ENCODE results near the gene PUSL1. TPM values are rescaled to one million over a fixed set of nuclear protein-coding genes. Genes with fewer than 3 reads are reported as not detected.

Gene PUSL1
- total RNA-seq, 1 experiment from 2014 or later, result 18.9 TPM

DNA sequence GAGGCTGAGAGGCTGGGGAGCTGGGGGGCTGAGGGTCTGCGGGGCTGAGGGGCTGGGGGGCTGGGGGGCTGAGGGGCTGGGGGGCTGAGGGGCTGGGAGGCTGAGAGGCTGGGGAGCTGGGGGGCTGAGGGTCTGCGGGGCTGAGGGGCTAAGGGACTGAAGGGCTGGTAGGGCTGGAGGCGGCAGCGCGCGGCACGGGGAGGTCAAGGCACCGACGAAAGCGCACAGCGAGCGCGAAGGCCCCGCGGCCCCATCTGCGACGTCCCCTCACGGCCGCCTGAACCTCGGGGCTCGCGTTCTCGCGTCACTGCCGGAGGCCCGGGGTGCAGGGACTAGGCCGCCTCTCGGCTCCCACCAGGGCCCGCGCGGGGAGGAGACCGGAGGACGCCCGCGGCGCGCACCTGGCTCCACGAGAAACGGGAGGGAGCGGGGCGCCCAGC is 15.7 kb downstream of the PUSL1 start:
- DNase-seq, result no peak
- H3K9me2 ChIP-seq (ENCODE audit: insufficient read depth), result no peaks in the 10 kb centered on the region
- TF ChIP-seq, protein P1, sequence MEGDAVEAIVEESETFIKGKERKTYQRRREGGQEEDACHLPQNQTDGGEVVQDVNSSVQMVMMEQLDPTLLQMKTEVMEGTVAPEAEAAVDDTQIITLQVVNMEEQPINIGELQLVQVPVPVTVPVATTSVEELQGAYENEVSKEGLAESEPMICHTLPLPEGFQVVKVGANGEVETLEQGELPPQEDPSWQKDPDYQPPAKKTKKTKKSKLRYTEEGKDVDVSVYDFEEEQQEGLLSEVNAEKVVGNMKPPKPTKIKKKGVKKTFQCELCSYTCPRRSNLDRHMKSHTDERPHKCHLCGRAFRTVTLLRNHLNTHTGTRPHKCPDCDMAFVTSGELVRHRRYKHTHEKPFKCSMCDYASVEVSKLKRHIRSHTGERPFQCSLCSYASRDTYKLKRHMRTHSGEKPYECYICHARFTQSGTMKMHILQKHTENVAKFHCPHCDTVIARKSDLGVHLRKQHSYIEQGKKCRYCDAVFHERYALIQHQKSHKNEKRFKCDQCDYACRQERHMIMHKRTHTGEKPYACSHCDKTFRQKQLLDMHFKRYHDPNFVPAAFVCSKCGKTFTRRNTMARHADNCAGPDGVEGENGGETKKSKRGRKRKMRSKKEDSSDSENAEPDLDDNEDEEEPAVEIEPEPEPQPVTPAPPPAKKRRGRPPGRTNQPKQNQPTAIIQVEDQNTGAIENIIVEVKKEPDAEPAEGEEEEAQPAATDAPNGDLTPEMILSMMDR (conservative IDR thresholded peaks at IDR 0.05), result no peak
- no peak for TF ChIP-seq EZH2 (IDR thresholded peaks at IDR 0.05; ENCODE audit: low read depth)
- intact Hi-C loops (cut with micrococcal nuclease; ENCODE audit: unreplicated experiment), result no loop called here
- ChIA-PET CTCF (interaction anchor here (0.6 kb wide), 1 partner anchor 295 kb away, joined by 3 read pairs; no protein-coding TSS in a partner anchor), POLR2A (ENCODE audit: unreplicated experiment) (no interaction called here)
- H4K20me1 ChIP-seq (ENCODE audit: insufficient read depth), result peaks cover 40% of the 10 kb centered on the region
- peak overlapping the region; percentile 62 for H3K4me2 ChIP-seq
- H3K4me3 ChIP-seq, result peak overlapping the region; percentile 87
- H3K27me3 ChIP-seq (ENCODE audit: insufficient read depth, low read depth), result no peaks in the 10 kb centered on the region
- no peaks in the 10 kb centered on the region for H3K9me3 ChIP-seq (ENCODE audit: insufficient read depth, low read depth)
- H3K4me1 ChIP-seq (replicated peaks; ENCODE audit: insufficient read depth), result peaks cover 16% of the 10 kb centered on the region
- no TSS peak for BruUV-seq (replicated peaks)
- no peak overlapping the region for H3K27ac ChIP-seq
- H2AFZ ChIP-seq, result no peak overlapping the region
- H3K36me3 ChIP-seq (ENCODE audit: low read depth), result no peaks in the 10 kb centered on the region
- peaks cover 34% of the 10 kb centered on the region; the same call in 1 of the 2 replicates for H3F3A ChIP-seq (ENCODE audit: insufficient read depth, low read depth)
- peaks cover 71% of the 10 kb centered on the region for H3K79me2 ChIP-seq (ENCODE audit: low read depth)

DNA sequence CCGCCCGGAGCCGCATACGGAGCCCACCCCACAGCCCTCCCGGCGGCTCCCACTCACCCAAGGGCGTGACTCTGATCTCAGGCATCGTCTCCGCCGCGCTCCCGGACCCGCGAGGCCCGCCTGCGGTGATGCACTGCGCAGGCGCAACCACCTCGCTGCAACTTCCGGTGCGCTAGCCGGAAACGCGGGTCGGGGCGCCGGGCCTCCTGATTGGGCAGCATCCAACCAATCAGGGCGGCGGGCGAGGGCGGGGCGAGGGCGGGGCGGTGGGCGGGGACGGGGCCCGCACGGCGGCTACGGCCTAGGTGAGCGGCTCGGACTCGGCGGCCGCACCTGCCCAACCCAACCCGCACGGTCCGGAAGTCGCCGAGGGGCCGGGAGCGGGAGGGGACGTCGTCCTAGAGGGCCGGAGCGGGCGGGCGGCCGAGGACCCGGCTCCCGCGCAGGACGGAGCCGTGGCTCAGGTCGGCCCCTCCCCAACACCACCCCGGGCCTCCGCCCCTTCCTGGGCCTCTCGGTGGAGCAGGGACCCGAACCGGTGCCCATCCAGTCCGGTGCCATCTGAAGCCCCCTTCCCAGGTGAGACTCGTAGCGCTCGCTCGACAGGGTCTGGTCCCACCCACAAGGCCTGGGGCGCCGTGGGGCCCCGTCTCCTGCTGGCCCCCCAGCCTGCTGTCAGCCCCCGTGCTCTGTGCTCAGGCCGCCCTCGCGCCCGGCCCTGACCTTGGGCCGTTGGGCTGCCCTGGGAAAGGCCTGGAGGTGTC is 16.3 kb downstream of the PUSL1 start, which contains the start of the genes CPTP and INTS11:
Gene CPTP (plus strand): TSS at position 279 of the 764 bp plus-strand sequence. CDS start 2,109 bp downstream, outside the sequence.
Gene INTS11 (minus strand): TSS at position 137 of the 764 bp plus-strand sequence. CDS start 52 bp downstream, at position 85.
- Histone ChIP-seq H3K9me3 (ENCODE audit: insufficient read depth, low read depth) (no peaks in the 10 kb centered on the region), H3F3A (ENCODE audit: insufficient read depth, low read depth) (peaks cover 32% of the 10 kb centered on the region; the same call in 1 of the 2 replicates), H2AFZ (peak within 1 kb of the TSS; percentile 80; the same call in 1 of the 2 replicates), H3K4me3 (peak within 1 kb of the TSS; percentile 87), H3K9me2 (ENCODE audit: insufficient read depth) (no peaks in the 10 kb centered on the region), H3K27me3 (ENCODE audit: insufficient read depth, low read depth) (no peaks in the 10 kb centered on the region), H3K79me2 (ENCODE audit: low read depth) (peaks cover 67% of the 10 kb centered on the region), H3K4me1 (replicated peaks; ENCODE audit: insufficient read depth) (peaks cover 15% of the 10 kb centered on the region), H3K36me3 (ENCODE audit: low read depth) (no peaks in the 10 kb centered on the region), H3K27ac (peak within 1 kb of the TSS; percentile 73), H4K20me1 (ENCODE audit: insufficient read depth) (peaks cover 35% of the 10 kb centered on the region), H3K4me2 (peak within 1 kb of the TSS; percentile 96)
- peak; percentile 78 to 92 for DNase-seq
- TF ChIP-seq, protein P1 (conservative IDR thresholded peaks at IDR 0.05), result no peak
- no peak for TF ChIP-seq EZH2 (IDR thresholded peaks at IDR 0.05; ENCODE audit: low read depth)
- ChIA-PET POLR2A (ENCODE audit: unreplicated experiment) (interaction anchor here (0.6 kb wide), 1 partner anchor 13 kb away, joined by 3 read pairs; no protein-coding TSS in a partner anchor), CTCF (interaction anchor here (0.6 kb wide), 1 partner anchor 294 kb away, joined by 3 read pairs; no protein-coding TSS in a partner anchor)
- intact Hi-C loops (cut with micrococcal nuclease; ENCODE audit: unreplicated experiment), result no loop called here
- BruUV-seq (replicated peaks), result TSS peak; percentile 63

DNA sequence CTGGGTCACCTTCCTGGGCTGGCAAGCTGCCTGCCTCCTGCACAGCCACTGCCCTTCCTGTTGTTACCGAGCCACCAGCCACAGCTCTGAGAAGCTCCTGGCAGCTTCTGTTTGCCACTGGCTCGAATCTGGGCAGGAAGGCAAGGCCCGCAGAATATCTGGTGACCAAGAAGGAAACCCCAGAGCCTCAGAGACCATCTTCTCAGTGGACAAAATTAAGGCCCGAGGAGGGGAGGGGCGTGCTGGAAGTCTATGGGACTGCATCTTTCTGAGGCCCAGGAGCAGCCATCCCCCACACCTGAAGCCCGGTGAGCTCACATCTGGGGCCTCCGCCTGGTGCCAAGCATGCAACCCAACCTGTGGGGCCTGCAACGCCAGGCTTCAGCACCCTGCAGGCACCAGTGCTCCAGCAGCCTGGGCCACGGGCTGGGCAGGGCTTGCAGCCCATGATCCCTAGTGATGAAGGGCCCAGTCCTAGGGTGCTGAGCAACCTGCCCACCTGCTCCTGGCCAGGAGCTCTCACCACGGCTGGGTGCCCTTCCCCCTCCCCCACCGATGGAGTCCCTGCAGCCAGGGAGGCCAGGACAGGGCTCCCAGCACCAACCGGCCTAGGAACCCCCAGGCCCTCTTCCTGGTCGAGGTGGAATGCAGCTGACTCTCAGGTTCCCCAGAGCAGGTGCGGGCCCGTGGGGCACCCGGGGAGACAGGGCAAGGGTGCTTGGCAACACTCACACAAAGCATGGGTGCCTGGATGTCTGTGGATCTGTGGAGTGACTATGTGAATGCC is 17.1 kb downstream of the PUSL1 start:
- peak; percentile 50 to 61 for DNase-seq
- Histone ChIP-seq H3K9me2 (ENCODE audit: insufficient read depth) (no peaks in the 10 kb centered on the region), H4K20me1 (ENCODE audit: insufficient read depth) (peaks cover 28% of the 10 kb centered on the region), H3K27ac (peak overlapping the region; percentile 73), H3K4me3 (peak overlapping the region; percentile 87), H3F3A (ENCODE audit: insufficient read depth, low read depth) (peaks cover 36% of the 10 kb centered on the region; the same call in 1 of the 2 replicates), H3K9me3 (ENCODE audit: insufficient read depth, low read depth) (no peaks in the 10 kb centered on the region), H3K27me3 (ENCODE audit: insufficient read depth, low read depth) (no peaks in the 10 kb centered on the region), H2AFZ (peak overlapping the region; percentile 80; the same call in 1 of the 2 replicates), H3K36me3 (ENCODE audit: low read depth) (no peaks in the 10 kb centered on the region), H3K79me2 (ENCODE audit: low read depth) (peaks cover 60% of the 10 kb centered on the region), H3K4me2 (peak overlapping the region; percentile 96), H3K4me1 (replicated peaks; ENCODE audit: insufficient read depth) (peaks cover 21% of the 10 kb centered on the region)
- no TSS peak for BruUV-seq (replicated peaks)
- ChIA-PET POLR2A (ENCODE audit: unreplicated experiment) (interaction anchor here (0.6 kb wide), 1 partner anchor 12 kb away, joined by 3 read pairs; no protein-coding TSS in a partner anchor), CTCF (no interaction called here)
- intact Hi-C loops (cut with micrococcal nuclease; ENCODE audit: unreplicated experiment), result no loop called here
- TF ChIP-seq EZH2 (IDR thresholded peaks at IDR 0.05; ENCODE audit: low read depth), result no peak
- TF ChIP-seq, protein P1 (conservative IDR thresholded peaks at IDR 0.05), result no peak
